ENCODE results near the gene SFN. TPM values are rescaled to one million over a fixed set of nuclear protein-coding genes. Genes with fewer than 3 reads are reported as not detected.

Gene SFN
- total RNA-seq, 1 donor from 2014 or later = 0.36 TPM

DNA sequence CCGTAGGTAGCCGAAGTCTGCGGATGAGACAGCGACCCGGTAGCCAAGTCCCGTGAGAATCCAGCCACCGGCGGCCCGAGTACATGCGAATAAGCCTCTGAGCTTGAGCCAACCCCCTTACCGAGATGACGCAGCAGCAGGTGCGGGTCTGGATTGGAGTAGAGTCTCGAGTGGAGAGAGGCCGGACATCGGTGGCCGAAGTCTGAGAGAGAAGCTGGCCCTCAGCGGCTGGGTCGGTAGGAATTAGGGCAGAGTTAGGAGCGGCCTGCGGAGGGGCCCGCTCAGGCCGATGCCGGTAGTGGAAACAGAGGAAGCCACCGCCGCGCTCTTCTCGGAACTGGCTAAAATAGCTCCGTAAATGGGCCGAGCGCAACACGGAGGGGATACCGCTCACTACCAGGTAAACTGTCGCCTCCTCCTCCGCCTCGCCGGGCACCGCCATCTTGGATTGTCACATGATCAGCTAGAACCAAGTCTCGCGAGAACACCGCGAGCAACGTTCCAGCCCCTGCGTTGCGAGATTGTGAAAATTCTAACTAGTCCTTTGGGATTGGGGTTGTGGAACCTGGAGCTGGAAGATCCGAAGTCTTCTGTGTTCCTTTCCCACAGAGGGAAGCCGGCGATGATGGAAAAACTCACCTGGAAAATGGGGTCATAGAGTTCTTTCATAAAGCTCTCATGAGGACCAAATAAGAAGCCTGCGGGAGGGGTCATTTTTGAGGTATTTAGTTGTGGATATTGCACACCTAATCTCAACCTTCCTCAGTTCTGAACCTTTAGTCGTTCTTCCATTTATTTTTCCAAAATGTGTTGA lies 37.3 kb downstream of the SFN start, which contains the start of gene GPATCH3:
GPATCH3 (minus strand) TSS at position 467 of the 814 bp plus-strand sequence; CDS start at position 442, 25 bp downstream.
- peak; percentile 85 for DNase-seq (ENCODE audit: low spot score, unreplicated experiment)
- H3K4me3 Mint-ChIP-seq (ENCODE audit: low read depth) = peak within 1 kb of the TSS; percentile 87
- no peaks in the 10 kb centered on the region for H3K27me3 Mint-ChIP-seq
- H3K36me3 Mint-ChIP-seq (ENCODE audit: insufficient read depth) = peaks cover 8% of the 10 kb centered on the region
- TF ChIP-seq, protein P1, sequence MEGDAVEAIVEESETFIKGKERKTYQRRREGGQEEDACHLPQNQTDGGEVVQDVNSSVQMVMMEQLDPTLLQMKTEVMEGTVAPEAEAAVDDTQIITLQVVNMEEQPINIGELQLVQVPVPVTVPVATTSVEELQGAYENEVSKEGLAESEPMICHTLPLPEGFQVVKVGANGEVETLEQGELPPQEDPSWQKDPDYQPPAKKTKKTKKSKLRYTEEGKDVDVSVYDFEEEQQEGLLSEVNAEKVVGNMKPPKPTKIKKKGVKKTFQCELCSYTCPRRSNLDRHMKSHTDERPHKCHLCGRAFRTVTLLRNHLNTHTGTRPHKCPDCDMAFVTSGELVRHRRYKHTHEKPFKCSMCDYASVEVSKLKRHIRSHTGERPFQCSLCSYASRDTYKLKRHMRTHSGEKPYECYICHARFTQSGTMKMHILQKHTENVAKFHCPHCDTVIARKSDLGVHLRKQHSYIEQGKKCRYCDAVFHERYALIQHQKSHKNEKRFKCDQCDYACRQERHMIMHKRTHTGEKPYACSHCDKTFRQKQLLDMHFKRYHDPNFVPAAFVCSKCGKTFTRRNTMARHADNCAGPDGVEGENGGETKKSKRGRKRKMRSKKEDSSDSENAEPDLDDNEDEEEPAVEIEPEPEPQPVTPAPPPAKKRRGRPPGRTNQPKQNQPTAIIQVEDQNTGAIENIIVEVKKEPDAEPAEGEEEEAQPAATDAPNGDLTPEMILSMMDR (IDR thresholded peaks at IDR 0.05; ENCODE audit: unreplicated experiment) = no peak
- H3K27ac Mint-ChIP-seq = peak within 1 kb of the TSS; percentile 97
- peaks cover 20% of the 10 kb centered on the region for H3K4me1 Mint-ChIP-seq (ENCODE audit: low read depth)
- no peaks in the 10 kb centered on the region for H3K9me3 Mint-ChIP-seq (ENCODE audit: low read depth)

DNA sequence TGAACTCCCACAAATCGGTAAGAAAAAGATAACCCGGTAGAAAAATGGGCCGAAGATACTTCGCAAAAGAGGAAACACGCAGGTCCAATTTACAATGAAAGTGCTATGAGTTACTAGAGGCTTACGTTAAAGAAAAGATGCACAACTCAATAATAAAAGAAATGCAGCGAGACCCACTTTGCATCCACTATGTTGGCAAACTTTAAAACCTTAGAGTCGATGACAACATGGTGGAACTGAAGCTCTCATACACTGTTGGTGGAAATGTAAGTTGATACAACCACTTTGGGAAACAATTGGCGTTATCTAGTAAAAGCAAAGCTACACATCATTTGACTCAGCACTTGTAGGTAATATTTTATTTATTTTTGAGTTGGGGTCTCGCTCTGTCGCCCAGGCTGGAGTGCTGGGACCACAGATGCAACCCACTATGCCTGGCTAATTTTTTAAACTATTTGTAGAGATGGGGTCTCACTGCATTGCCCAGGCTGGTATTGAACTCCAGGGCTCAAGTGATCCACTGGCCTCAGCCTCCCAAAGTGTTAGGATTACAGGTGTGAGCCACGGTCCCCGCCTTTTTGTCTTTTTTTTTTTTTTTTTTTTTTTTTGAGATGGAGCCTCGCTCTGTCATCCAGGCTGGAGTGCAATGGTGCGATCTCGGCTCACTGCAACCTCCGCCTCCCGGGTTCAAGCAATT lies 38.0 kb downstream of the SFN start:
- Mint-ChIP-seq H3K4me1 (ENCODE audit: low read depth) (peaks cover 20% of the 10 kb centered on the region), H3K36me3 (ENCODE audit: insufficient read depth) (peaks cover 8% of the 10 kb centered on the region), H3K27me3 (no peaks in the 10 kb centered on the region), H3K27ac (peak overlapping the region; percentile 97), H3K9me3 (ENCODE audit: low read depth) (no peaks in the 10 kb centered on the region), H3K4me3 (ENCODE audit: low read depth) (peak overlapping the region; percentile 87)
- DNase-seq (ENCODE audit: low spot score, unreplicated experiment) = no peak
- TF ChIP-seq, protein P1 (IDR thresholded peaks at IDR 0.05; ENCODE audit: unreplicated experiment) = no peak

DNA sequence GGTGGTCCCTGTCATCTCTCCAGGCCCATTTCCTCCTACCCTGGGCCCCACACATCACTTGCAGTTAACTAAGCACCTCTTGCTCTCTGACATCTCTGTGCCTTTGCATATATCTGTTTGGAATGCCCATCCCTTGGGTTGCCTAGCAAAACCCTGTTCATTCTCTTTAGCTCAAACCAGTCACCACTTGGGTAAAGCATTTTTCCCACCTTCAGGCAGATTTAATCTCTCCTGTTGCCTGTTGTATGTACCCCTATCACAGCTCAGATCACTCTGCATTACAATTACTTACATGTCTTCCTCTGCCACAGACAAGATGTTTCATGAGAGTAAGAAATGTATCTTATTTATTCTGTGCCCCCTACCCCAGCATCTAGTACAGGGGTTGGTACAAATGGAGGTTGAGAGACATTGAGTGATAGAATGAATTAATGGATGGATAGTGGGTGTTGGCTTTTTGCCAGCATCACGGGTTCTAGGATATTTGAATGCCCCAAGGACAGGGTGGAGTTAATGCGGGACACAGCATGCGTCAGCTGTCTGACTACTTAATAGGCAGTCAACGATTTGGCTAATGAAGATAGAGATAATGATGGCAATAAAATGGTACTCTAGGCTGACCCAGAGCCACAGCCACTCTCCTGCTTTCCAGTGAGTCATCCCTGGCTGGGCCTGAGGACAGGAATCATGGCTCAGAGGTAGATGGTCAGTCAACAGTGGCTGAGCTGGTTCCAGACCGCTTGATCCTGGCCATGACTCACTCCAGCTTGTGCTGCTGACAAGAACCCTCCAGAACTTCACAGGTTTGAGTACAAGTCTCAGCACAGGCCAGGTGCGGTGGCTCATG lies 44.3 kb downstream of the SFN start:
- Mint-ChIP-seq H3K27me3 (no peaks in the 10 kb centered on the region), H3K36me3 (ENCODE audit: insufficient read depth) (no peaks in the 10 kb centered on the region), H3K4me1 (ENCODE audit: low read depth) (peaks cover 36% of the 10 kb centered on the region), H3K4me3 (ENCODE audit: low read depth) (no peak overlapping the region), H3K27ac (no peak overlapping the region), H3K9me3 (ENCODE audit: low read depth) (no peaks in the 10 kb centered on the region)
- DNase-seq (ENCODE audit: low spot score, unreplicated experiment) = no peak
- TF ChIP-seq, protein P1 (IDR thresholded peaks at IDR 0.05; ENCODE audit: unreplicated experiment) = no peak

DNA sequence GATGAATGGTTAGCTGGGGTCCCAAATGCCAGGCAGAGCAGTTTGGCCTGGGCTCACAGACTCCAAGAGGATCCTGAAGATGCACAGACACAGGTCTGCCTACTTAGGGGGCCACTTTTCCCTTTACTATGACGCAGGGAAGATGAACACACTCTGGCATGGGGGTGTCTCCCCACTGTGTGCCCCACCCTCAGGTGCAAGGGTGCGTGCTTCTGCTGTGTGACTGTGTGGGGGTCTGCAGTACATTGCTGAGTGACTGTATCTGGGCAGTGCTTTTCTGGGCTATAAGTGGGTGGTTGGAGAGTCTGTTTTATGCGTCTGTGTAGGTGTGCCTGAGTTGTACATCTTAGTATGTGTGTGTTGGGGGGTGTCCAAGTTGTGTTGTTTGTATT lies 47.0 kb downstream of the SFN start:
- no peaks in the 10 kb centered on the region for H3K9me3 Mint-ChIP-seq (ENCODE audit: low read depth)
- peaks cover 50% of the 10 kb centered on the region for H3K4me1 Mint-ChIP-seq (ENCODE audit: low read depth)
- no peaks in the 10 kb centered on the region for H3K27me3 Mint-ChIP-seq
- TF ChIP-seq, protein P1 (IDR thresholded peaks at IDR 0.05; ENCODE audit: unreplicated experiment) = no peak
- peak overlapping the region; percentile 63 for H3K27ac Mint-ChIP-seq
- peak overlapping the region; percentile 53 for H3K4me3 Mint-ChIP-seq (ENCODE audit: low read depth)
- H3K36me3 Mint-ChIP-seq (ENCODE audit: insufficient read depth) = no peaks in the 10 kb centered on the region
- DNase-seq (ENCODE audit: low spot score, unreplicated experiment) = no peak

Data from progenitor cell of endocrine pancreas (in vitro differentiated cells).